CD4-positive, alpha-beta T cell (primary cell): ENCODE results near the gene DYNLT4. TPM values are rescaled to one million over a fixed set of nuclear protein-coding genes. Genes with fewer than 3 reads are reported as not detected.
"Not testable (repeated sequence)": the region's sequence is repeated elsewhere in the genome, so short reads cannot be mapped to it uniquely, and the experiment has no call there.

Experiments used
- ATAC-seq: fragments of 200-7000 bp; cut with Tn5 transposase; one replicate; pipeline ENCODE4 v1.10.0; 2022; ENCODE audit warnings: mild to moderate bottlenecking; ENCODE audit not compliant: poor library complexity
- CTCF ChIA-PET: fragments of 350-600 bp; sonication (Branson Sonifier 250); formaldehyde crosslinking; loops from one replicate; lab custom pipeline; 2021; ENCODE audit warnings: antibody characterized with exemption, inconsistent platforms; lab: Charles Lee
- POLR2A ChIA-PET: fragments of 350-600 bp; sonication (Branson Sonifier 250); formaldehyde crosslinking; loops from one replicate; lab custom pipeline; 2021; ENCODE audit warnings: antibody characterized with exemption, inconsistent platforms; lab: Charles Lee
- DNase-seq, 14 experiments: peaks; one replicate each; pipeline ENCODE4 v3.0.0-alpha.2; 2013 to 2020; ENCODE audit warnings: mixed read lengths in 2 of 14
- H3K27ac ChIP-seq, 2 donors: one replicate each; pipeline versions ENCODE4 v1.5.1 to v1.7.0; 2013; ENCODE audit warnings: low read length in 2 of 2, low read depth in 1 of 2, mild to moderate bottlenecking in 1 of 2
- H3K27me3 ChIP-seq, 2 experiments: 1 replicate in 1 of 2; 2 replicates in 1 of 2; pipeline versions ENCODE4 v1.6.1 to v1.7.0; 2013; ENCODE audit warnings: low read length in 2 of 2, control low read depth in 1 of 2, mild to moderate bottlenecking in 1 of 2, moderate library complexity in 1 of 2; ENCODE audit not compliant: insufficient read depth in 2 of 2, control insufficient read depth in 1 of 2
- H3K36me3 ChIP-seq: one replicate; pipeline ENCODE4 v1.6.1; 2013; ENCODE audit warnings: low read length, control low read depth; ENCODE audit not compliant: insufficient read depth
- H3K4me1 ChIP-seq: one replicate; pipeline ENCODE4 v1.6.1; 2013; ENCODE audit warnings: low read length, control low read depth; ENCODE audit not compliant: insufficient read depth
- H3K4me3 ChIP-seq: one replicate; pipeline ENCODE4 v1.5.1; 2013; ENCODE audit warnings: mild to moderate bottlenecking, low read length, moderate library complexity
- H3K9me3 ChIP-seq, 2 experiments: 1 replicate in 1 of 2; 2 replicates in 1 of 2; pipeline versions ENCODE4 v1.6.1 to v1.7.0; 2013; ENCODE audit warnings: low read length in 2 of 2, mild to moderate bottlenecking in 2 of 2, control low read depth in 1 of 2, moderate library complexity in 1 of 2; ENCODE audit not compliant: control insufficient read depth in 1 of 2, insufficient read depth in 1 of 2
- H3K27ac Mint-ChIP-seq: one replicate; pipeline ENCODE4 v1.8.0; 2020; ENCODE audit warnings: mixed read lengths
- H3K27me3 Mint-ChIP-seq: one replicate; pipeline ENCODE4 v1.8.0; 2021; ENCODE audit warnings: mixed read lengths
- H3K36me3 Mint-ChIP-seq: one replicate; pipeline ENCODE4 v1.8.0; 2021; ENCODE audit warnings: low read depth, mixed read lengths
- H3K4me1 Mint-ChIP-seq: one replicate; pipeline ENCODE4 v1.8.0; 2021; ENCODE audit warnings: low read depth, mixed read lengths
- H3K4me3 Mint-ChIP-seq: one replicate; pipeline ENCODE4 v1.8.0; 2020; ENCODE audit warnings: mild to moderate bottlenecking, mixed read lengths
- H3K9me3 Mint-ChIP-seq: one replicate; pipeline ENCODE4 v1.8.0; 2020; ENCODE audit warnings: mixed read lengths
- intact Hi-C, 2 experiments: fragments of 100-400 bp; cut with DNase I in 1 of 2; cut with micrococcal nuclease in 1 of 2; formaldehyde crosslinking; loops; one replicate each; pipeline versions ENCODE4 v1.15.1 to v1.9.0; 2023 to 2025; cut with DNase I, micrococcal nuclease
- total RNA-seq, 174 experiments: library from RNA in 2 of 174; stranded (reverse) in 2 of 174; gene quantifications; one replicate each; pipeline ENCODE4 v1.2.3 and lab custom pipeline; 2021 to 2026
- TF ChIP-seq, protein P1 (sequence below): fragments of 200-600 bp; IDR thresholded peaks from one replicate; pipeline ENCODE4 v1.8.0; 2022; ENCODE audit warnings: antibody characterized with exemption, mild to moderate bottlenecking

DYNLT4 gene
- total RNA-seq, 2 experiments from 2014 or later = 1.8 to 2.1 TPM

DNA sequence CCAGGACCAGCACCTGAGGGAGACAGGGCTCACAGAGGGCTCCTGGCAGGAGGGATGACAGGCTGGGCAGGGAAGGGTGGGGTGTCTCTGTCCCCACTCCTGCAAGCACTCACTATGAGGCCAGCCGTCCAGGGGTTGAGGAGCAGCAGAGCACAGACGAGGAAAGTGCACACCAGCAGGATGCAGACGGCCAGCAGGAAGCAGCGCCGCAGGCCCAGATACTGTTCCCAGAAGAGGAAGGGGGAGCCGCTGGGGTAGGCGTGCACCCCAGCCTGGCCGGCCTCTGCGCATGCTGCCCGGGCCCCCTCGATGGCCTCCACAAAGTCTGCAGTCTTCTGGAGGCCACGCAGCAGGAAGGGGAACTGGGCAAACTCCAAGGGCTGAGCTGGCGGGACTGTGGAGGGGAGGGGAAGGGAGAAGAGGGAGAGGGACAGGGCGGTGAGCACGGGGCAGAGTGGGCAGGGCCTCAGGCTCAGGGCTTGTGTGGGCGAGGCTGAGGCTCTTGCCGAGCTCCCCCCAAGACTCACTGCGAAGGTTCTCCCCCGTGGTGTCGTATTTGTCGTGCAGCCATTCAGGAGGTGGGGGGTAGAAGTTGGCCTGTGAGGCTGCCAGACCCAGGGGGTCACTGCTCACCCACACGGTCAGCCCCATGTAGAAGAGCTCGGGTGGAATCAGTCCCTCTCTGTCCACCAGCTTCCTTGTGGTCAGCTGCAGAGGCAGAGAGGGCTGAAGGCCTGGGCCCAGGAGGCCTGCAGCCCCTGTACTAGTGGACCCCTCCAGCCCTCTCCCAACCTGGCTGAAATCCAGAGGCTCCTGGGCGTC is 19.4 kb upstream of the DYNLT4 start:
- Mint-ChIP-seq H3K27ac (no peak overlapping the region), H3K4me3 (no peak overlapping the region), H3K27me3 (no peaks in the 10 kb centered on the region), H3K9me3 (no peaks in the 10 kb centered on the region), H3K36me3 (no peaks in the 10 kb centered on the region), H3K4me1 (peaks cover under 1% of the 10 kb centered on the region)
- intact Hi-C loops = loop anchor here in 1 of 2 experiments (10.0 kb wide), 1 partner anchor 612 kb away; the partner anchor contains the start of gene DMAP1
- H3K27me3 ChIP-seq = no peaks in the 10 kb centered on the region
- no peaks in the 10 kb centered on the region for H3K9me3 ChIP-seq
- no peak overlapping the region for H3K4me3 ChIP-seq
- H3K4me1 ChIP-seq = peaks cover 5% of the 10 kb centered on the region
- TF ChIP-seq, protein P1, sequence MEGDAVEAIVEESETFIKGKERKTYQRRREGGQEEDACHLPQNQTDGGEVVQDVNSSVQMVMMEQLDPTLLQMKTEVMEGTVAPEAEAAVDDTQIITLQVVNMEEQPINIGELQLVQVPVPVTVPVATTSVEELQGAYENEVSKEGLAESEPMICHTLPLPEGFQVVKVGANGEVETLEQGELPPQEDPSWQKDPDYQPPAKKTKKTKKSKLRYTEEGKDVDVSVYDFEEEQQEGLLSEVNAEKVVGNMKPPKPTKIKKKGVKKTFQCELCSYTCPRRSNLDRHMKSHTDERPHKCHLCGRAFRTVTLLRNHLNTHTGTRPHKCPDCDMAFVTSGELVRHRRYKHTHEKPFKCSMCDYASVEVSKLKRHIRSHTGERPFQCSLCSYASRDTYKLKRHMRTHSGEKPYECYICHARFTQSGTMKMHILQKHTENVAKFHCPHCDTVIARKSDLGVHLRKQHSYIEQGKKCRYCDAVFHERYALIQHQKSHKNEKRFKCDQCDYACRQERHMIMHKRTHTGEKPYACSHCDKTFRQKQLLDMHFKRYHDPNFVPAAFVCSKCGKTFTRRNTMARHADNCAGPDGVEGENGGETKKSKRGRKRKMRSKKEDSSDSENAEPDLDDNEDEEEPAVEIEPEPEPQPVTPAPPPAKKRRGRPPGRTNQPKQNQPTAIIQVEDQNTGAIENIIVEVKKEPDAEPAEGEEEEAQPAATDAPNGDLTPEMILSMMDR = no peak
- H3K36me3 ChIP-seq = no peaks in the 10 kb centered on the region
- ChIA-PET CTCF (interaction anchor here (0.5 kb wide), 1 partner anchor 1547 kb away, joined by 3 read pairs; no protein-coding TSS in a partner anchor), POLR2A (interaction anchor here (0.9 to 12.2 kb wide), 4 partner anchors 9 to 105 kb away, joined by 3 to 599 read pairs (median 4); partner anchors contain the start of genes BTBD19, DYNLT4 and PLK3)
- ATAC-seq (no peak), DNase-seq (peak in 2 of 14 experiments; percentile 43 to 60)
- no peak overlapping the region for H3K27ac ChIP-seq

DNA sequence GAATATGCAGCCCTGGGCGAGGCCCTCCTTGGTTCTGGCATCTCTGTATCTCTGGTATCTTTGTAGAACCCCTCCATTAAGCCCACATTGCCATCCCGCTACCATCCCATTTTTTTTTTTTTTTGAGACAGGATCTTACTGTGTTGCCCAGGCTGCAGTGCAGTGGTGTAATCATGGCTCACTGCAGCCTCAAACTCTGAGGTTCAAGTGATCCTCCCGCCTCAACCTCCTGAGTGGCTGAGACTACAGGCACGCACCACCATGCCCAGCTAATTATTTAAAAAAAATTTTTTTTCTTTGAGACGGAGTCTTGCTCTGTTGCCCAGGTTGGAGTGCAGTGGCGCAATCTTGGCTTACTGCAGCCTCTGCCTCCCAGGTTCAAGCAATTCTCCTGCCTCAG is 17.2 kb upstream of the DYNLT4 start:
- intact Hi-C loops = loop anchor here (5.0 to 10.0 kb wide), 4 partner anchors 37 to 610 kb away; partner anchors contain the start of genes BEST4 (in 1 of the 2) and DMAP1 (in 1 of the 2)
- H3K9me3 Mint-ChIP-seq, H3K9me3 ChIP-seq, ATAC-seq, CTCF ChIA-PET, H3K36me3 ChIP-seq, H3K27me3 ChIP-seq, H3K27ac ChIP-seq, H3K36me3 Mint-ChIP-seq, DNase-seq, H3K27me3 Mint-ChIP-seq, H3K4me3 ChIP-seq, H3K4me3 Mint-ChIP-seq, H3K27ac Mint-ChIP-seq: not testable (repeated sequence)
- H3K4me1 ChIP-seq = peaks cover 22% of the 10 kb centered on the region
- peaks cover 21% of the 10 kb centered on the region for H3K4me1 Mint-ChIP-seq
- POLR2A ChIA-PET = interaction anchor here (12.2 kb wide), 1 partner anchor 20 kb away, joined by 599 read pairs; the partner anchor contains the start of genes BTBD19, DYNLT4 and PLK3

DNA sequence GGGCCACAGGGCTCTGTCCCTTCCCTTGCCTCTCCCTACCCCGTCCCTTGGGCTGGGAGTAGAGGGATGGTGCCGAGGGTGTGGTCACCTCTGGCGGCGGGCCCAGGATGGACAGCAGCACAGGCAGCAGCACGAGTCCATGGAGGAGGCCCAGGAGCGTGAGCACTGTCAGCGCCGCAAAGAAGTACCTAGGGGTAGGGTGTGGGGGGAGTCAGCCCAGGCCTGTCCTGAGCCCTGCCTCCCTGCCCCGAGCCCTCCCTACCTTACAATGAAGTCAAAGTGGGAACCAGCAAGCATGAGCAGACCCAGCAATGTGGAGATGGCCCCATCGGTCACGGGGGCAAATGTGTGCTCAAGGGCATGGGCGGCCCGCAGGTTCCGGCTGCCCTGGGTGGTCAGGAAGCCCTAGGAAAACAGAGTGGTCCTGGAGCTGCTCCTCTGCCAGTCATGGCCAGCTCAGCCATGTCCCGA is 15.9 kb upstream of the DYNLT4 start:
- Mint-ChIP-seq H3K4me1 (peaks cover 29% of the 10 kb centered on the region), H3K27me3 (no peaks in the 10 kb centered on the region), H3K27ac (no peak overlapping the region), H3K36me3 (no peaks in the 10 kb centered on the region), H3K9me3 (no peaks in the 10 kb centered on the region), H3K4me3 (no peak overlapping the region)
- Histone ChIP-seq H3K4me3 (no peak overlapping the region), H3K9me3 (no peaks in the 10 kb centered on the region), H3K4me1 (peaks cover 33% of the 10 kb centered on the region), H3K27me3 (no peaks in the 10 kb centered on the region), H3K36me3 (no peaks in the 10 kb centered on the region), H3K27ac (no peak overlapping the region)
- DNase-seq = peak in 1 of 14 experiments; percentile 5
- intact Hi-C loops = loop anchor here (5.0 to 10.0 kb wide), 4 partner anchors 36 to 608 kb away; partner anchors contain the start of genes BEST4 (in 1 of the 2) and DMAP1 (in 1 of the 2)
- CTCF ChIA-PET = interaction anchor here (1.1 to 6.7 kb wide), 3 partner anchors 24 to 37 kb away, joined by 3 to 49 read pairs (median 3); partner anchors contain the start of gene PLK3
- TF ChIP-seq, protein P1 = no peak
- POLR2A ChIA-PET = interaction anchor here (0.9 to 12.2 kb wide), 6 partner anchors 9 to 188 kb away, joined by 3 to 599 read pairs (median 26); partner anchors contain the start of genes BTBD19, DYNLT4, HECTD3 and PLK3
- ATAC-seq = no peak
